Keratinocyte (primary cell): Measurements from ENCODE around the gene PSMB7. TPM values are rescaled to one million over a fixed set of nuclear protein-coding genes. Genes with fewer than 3 reads are reported as not detected.

Experiments used
- DNase-seq: peaks from one replicate; pipeline ENCODE4 v3.0.0-alpha.2; 2011; ENCODE audit warnings: low read depth, missing footprints, low spot score
- FAIRE-seq: peaks from 2 replicates; lab custom pipeline; 2011; peaks lifted over from hg19 to GRCh38; lab: Jason Lieb, UNC
- H2AFZ ChIP-seq: 2 replicates; pipeline ENCODE4 v1.6.0; 2012; ENCODE audit warnings: low read length, control low read depth, inconsistent platforms; ENCODE audit not compliant: control insufficient read depth
- H3K27ac ChIP-seq: 2 replicates; pipeline ENCODE4 v1.5.1; 2011; ENCODE audit warnings: low read length; ENCODE audit not compliant: control insufficient read depth, insufficient read depth
- H3K27me3 ChIP-seq: 3 replicates; pipeline ENCODE4 v1.6.0; 2011; ENCODE audit warnings: low read length; ENCODE audit not compliant: control insufficient read depth, insufficient read depth; ENCODE audit errors: extremely low read depth
- H3K36me3 ChIP-seq, 2 experiments: 2 replicates in 1 of 2; 3 replicates in 1 of 2; pipeline ENCODE4 v1.5.1; 2011; ENCODE audit warnings: low read length in 2 of 2, mild to moderate bottlenecking in 1 of 2; ENCODE audit not compliant: control insufficient read depth in 2 of 2, insufficient read depth in 2 of 2; ENCODE audit errors: extremely low read depth in 1 of 2
- H3K4me1 ChIP-seq: 3 replicates; pipeline ENCODE4 v1.5.1; 2011; ENCODE audit warnings: low read length; ENCODE audit not compliant: control insufficient read depth, insufficient read depth; ENCODE audit errors: extremely low read depth
- H3K4me2 ChIP-seq: 3 replicates; pipeline ENCODE4 v1.6.0; 2011; ENCODE audit warnings: low read depth, low read length; ENCODE audit not compliant: control insufficient read depth, insufficient read depth; ENCODE audit errors: extremely low read depth
- H3K4me3 ChIP-seq, 3 experiments: fragments of 200-600 bp in 1 of 3; sonication (generic) in 1 of 3; 2 replicates in 2 of 3; 3 replicates in 1 of 3; pipeline ENCODE4 v1.5.1; 2011 to 2016; ENCODE audit warnings: low read length in 3 of 3, mild to moderate bottlenecking in 3 of 3, control low read depth in 2 of 3, inconsistent platforms in 1 of 3, low read depth in 1 of 3, mixed read lengths in 1 of 3, mixed run types in 1 of 3, moderate library complexity in 1 of 3; ENCODE audit not compliant: control insufficient read depth in 2 of 3, insufficient read depth in 2 of 3; ENCODE audit errors: extremely low read depth in 1 of 3
- H3K79me2 ChIP-seq: 2 replicates; pipeline ENCODE4 v1.6.0; 2012; ENCODE audit warnings: low read length; ENCODE audit not compliant: control insufficient read depth, insufficient read depth
- H3K9ac ChIP-seq: 3 replicates; pipeline ENCODE4 v1.6.0; 2011; ENCODE audit warnings: low read length; ENCODE audit not compliant: control insufficient read depth, insufficient read depth; ENCODE audit errors: extremely low read depth
- H3K9me1 ChIP-seq: 3 replicates; pipeline ENCODE4 v1.6.0; 2011; ENCODE audit warnings: low read length; ENCODE audit not compliant: control insufficient read depth, insufficient read depth; ENCODE audit errors: extremely low read depth
- H3K9me3 ChIP-seq: 2 replicates; pipeline ENCODE4 v1.5.1; 2012; ENCODE audit warnings: low read depth, low read length; ENCODE audit not compliant: control insufficient read depth
- H4K20me1 ChIP-seq: 3 replicates; pipeline ENCODE4 v1.6.0; 2011; ENCODE audit warnings: low read length; ENCODE audit not compliant: control insufficient read depth, insufficient read depth; ENCODE audit errors: extremely low read depth
- CTCF ChIP-seq, 3 experiments: IDR thresholded peaks in 1 of 3; conservative IDR thresholded peaks in 1 of 3; optimal IDR thresholded peaks in 1 of 3; 2 replicates in 2 of 3; 3 replicates in 1 of 3; pipeline versions ENCODE3 to v1.5.1; 2011; ENCODE audit warnings: low read length in 3 of 3, mild to moderate bottlenecking in 3 of 3, moderate library complexity in 2 of 3, control low read depth in 1 of 3, inconsistent platforms in 1 of 3; ENCODE audit not compliant: insufficient read depth in 2 of 3; ENCODE audit errors: extremely low read depth in 1 of 3
- EZH2 ChIP-seq: IDR thresholded peaks from one replicate; pipeline ENCODE4 v1.6.1; 2012; ENCODE audit warnings: inconsistent platforms, mild to moderate bottlenecking, low read length, moderate library complexity
- dilution Hi-C: fragments of 300-500 bp; cut with MboI; formaldehyde crosslinking; loops from one replicate; pipeline ENCODE4 v1.7.0; 2020; ENCODE audit warnings: low sequenced_read_pairs; ENCODE audit not compliant: extremely low pct_ligation_motif_present
- polyA plus RNA-seq, 5 experiments: library from polyadenylated mRNA; depleted of rRNA in 3 of 5; stranded (reverse) in 3 of 5; stranded (forward) in 1 of 5; unstranded in 1 of 5; fragments of >200 nt; gene quantifications; 1 replicate in 1 of 5; 2 replicates in 3 of 5; 3 replicates in 1 of 5; pipeline versions ENCODE4 v1.2.1 to v1.2.3, GENCODE V29; 2011 to 2012; ENCODE audit warnings: missing spikeins in 2 of 5, low read depth in 1 of 5, low replicate concordance in 1 of 5

Gene PSMB7
- polyA plus RNA-seq, 1 donor (not counting 4 experiments of a cell fraction or from before 2014, with no cell fraction given) = 388 TPM

- no peaks in the 10 kb centered on the region for H3K36me3 ChIP-seq
- H3K79me2 ChIP-seq = no peaks in the 10 kb centered on the region
- no peak overlapping the region for H3K4me3 ChIP-seq
- H4K20me1 ChIP-seq = no peaks in the 10 kb centered on the region
- no peak overlapping the region for H3K4me2 ChIP-seq
- H3K9me3 ChIP-seq = no peaks in the 10 kb centered on the region
- no peak for DNase-seq
- dilution Hi-C loops = no loop called here
- no peak overlapping the region for H2AFZ ChIP-seq
- H3K27ac ChIP-seq = no peak overlapping the region
- H3K27me3 ChIP-seq = no peaks in the 10 kb centered on the region
- H3K4me1 ChIP-seq = no peaks in the 10 kb centered on the region
- no peaks in the 10 kb centered on the region for H3K9me1 ChIP-seq
- TF ChIP-seq CTCF (optimal IDR thresholded peaks at IDR 0.05 in 1 of 3, IDR thresholded peaks at IDR 0.05 in 1 of 3, conservative IDR thresholded peaks at IDR 0.05 in 1 of 3; ENCODE audit: extremely low read depth in 1 of 3, insufficient read depth in 2 of 3, low read length in 3 of 3) (no peak), EZH2 (no peak)
- FAIRE-seq = no peak
- no peak overlapping the region for H3K9ac ChIP-seq
These were observed 43.2 kb upstream of the PSMB7 start for GRCh38 chr9:124458441-124458840.

GRCh38 chr9:124457887-124458431 is 42.7 kb upstream of the PSMB7 start:
- Histone ChIP-seq H3K36me3 (no peaks in the 10 kb centered on the region), H3K9ac (no peak overlapping the region), H4K20me1 (no peaks in the 10 kb centered on the region), H3K4me3 (no peak overlapping the region), H3K9me3 (peaks cover under 1% of the 10 kb centered on the region), H3K27me3 (peaks cover 1% of the 10 kb centered on the region), H3K4me1 (no peaks in the 10 kb centered on the region), H3K79me2 (no peaks in the 10 kb centered on the region), H3K4me2 (no peak overlapping the region), H3K9me1 (no peaks in the 10 kb centered on the region), H3K27ac (no peak overlapping the region), H2AFZ (no peak overlapping the region)
- dilution Hi-C loops = no loop called here
- TF ChIP-seq CTCF (optimal IDR thresholded peaks at IDR 0.05 in 1 of 3, IDR thresholded peaks at IDR 0.05 in 1 of 3, conservative IDR thresholded peaks at IDR 0.05 in 1 of 3; ENCODE audit: extremely low read depth in 1 of 3, insufficient read depth in 2 of 3, low read length in 3 of 3) (peak in 2 of 3 experiments; percentile 15 to 45), EZH2 (no peak)
- FAIRE-seq (no peak), DNase-seq (no peak)
